NAMALWA (cell line): Measurements from ENCODE around the gene ZNF618.

Experiments used
- DNase-seq: peaks from one replicate; pipeline ENCODE4 v3.0.0-alpha.2; 2015; ENCODE audit warnings: low spot score

Gene ZNF618

DNA sequence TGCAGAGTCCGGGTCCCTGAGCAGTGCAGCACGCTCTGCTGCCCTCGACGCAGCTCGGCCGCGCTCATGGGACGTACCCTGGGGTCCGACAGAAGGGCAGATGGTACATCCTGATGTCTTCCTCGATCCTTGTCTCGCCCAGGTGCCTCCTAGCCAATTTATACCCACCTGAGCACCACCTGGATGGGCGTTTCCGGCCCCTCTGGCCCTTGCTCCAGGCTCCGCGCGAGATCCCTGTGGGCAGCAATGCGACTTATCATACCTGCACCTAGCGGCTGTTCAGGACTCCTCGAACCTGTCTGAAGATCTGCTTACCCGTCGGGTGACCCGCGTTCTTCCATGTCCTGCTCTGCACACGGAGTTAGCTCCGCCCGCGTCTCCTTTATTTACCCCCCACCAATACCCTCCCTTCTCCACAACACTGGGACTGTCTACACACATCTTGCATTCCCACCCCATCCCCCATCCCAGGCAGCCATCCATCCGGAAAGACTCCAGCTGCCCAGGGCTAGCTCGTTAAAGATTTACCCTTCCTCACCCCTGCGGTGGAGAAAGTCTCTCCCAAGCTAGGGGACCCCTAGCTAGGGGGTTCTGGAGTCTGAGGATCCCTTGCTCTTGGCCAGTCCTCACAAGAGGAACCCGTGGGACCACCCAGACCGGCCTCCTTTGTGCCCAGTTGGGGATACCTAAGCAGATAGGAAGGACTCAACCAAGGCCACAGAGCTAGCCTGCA lies 223.0 kb downstream of the ZNF618 start, which contains the start of gene KIF12:
KIF12 (minus strand) TSS at position 357 of the 733 bp plus-strand sequence; CDS start at position 341, 16 bp downstream.
- DNase-seq = no peak

DNA sequence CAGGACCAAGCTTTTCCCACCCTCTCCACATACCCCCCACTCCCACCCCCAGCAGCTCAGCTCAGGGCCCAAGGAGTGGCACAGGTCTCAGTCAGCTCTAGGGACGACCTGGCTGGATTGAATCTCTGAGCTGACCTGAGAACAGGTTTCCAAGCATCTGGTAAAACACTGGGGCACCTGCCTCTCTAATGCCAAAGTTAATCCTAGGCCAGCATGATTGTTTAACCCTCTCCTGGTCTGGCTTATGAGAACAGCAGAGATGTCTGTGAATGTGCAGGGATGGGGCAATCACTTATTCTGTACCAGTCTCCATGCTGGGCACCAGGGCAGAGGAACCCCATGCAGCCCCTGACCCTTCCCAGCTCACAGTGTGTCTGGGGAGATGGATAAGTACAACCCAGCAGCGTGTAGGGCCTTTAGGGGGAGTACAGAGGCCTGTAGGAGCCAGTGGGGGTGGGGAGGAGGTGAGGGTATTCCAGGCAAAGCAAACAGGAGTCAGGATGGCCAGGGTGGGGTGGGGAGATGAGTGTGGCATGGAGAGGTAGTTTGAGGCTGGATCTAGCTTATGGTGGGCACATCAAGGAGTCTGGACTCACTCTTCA lies 223.7 kb downstream of the ZNF618 start:
- no peak for DNase-seq

GRCh38 chr9:114100536-114100935 lies 224.4 kb downstream of the ZNF618 start:
- no peak for DNase-seq

- no peak for DNase-seq
Observed at GRCh38 chr9:114102484-114102883, 226.4 kb downstream of the ZNF618 start.

- DNase-seq = no peak
Observed at GRCh38 chr9:114105236-114105635, 229.1 kb downstream of the ZNF618 start.
